Loucy (cell line): ENCODE measurements around the gene MOV10.
A peak's percentile ranks its signal among the peaks of the same experiment; 100 is the strongest.

Experiments used
- H2AFZ ChIP-seq: fragments of 200-600 bp; sonication (generic); 2 replicates; pipeline ENCODE4 v1.6.0; 2016; ENCODE audit warnings: antibody characterized with exemption, mild to moderate bottlenecking, low read length, moderate library complexity
- H3F3A ChIP-seq: fragments of 200-600 bp; 2 replicates; pipeline ENCODE4 v1.6.0; 2016; ENCODE audit warnings: antibody characterized with exemption, low read depth, mild to moderate bottlenecking
- H3K27me3 ChIP-seq: fragments of 200-600 bp; sonication (generic); 2 replicates; pipeline ENCODE4 v1.6.1; 2014; ENCODE audit warnings: low read length, mild to moderate bottlenecking; ENCODE audit not compliant: insufficient read depth, poor library complexity, severe bottlenecking
- H3K36me3 ChIP-seq: fragments of 200-600 bp; sonication (generic); 2 replicates; pipeline ENCODE4 v1.6.1; 2016; ENCODE audit warnings: low read length; ENCODE audit not compliant: insufficient read depth
- H3K4me1 ChIP-seq: fragments of 200-600 bp; sonication (generic); 2 replicates; pipeline ENCODE4 v1.5.1; 2014; ENCODE audit warnings: low read length, mild to moderate bottlenecking; ENCODE audit not compliant: insufficient read depth, poor library complexity, severe bottlenecking
- H3K4me2 ChIP-seq: fragments of 200-600 bp; sonication (generic); 2 replicates; pipeline ENCODE4 v1.6.0; 2014; ENCODE audit warnings: antibody characterized with exemption, low read length, low read depth, mild to moderate bottlenecking; ENCODE audit not compliant: poor library complexity, severe bottlenecking
- H3K4me3 ChIP-seq: fragments of 200-600 bp; sonication (generic); 2 replicates; pipeline ENCODE4 v1.5.1; 2014; ENCODE audit warnings: low read length, mild to moderate bottlenecking, mixed read lengths; ENCODE audit not compliant: poor library complexity, severe bottlenecking
- H3K79me2 ChIP-seq: fragments of 200-600 bp; sonication (generic); 2 replicates; pipeline ENCODE4 v1.6.1; 2014; ENCODE audit warnings: low read length; ENCODE audit not compliant: insufficient read depth
- H3K9ac ChIP-seq: fragments of 200-600 bp; sonication (generic); 2 replicates; pipeline ENCODE4 v1.6.0; 2014; ENCODE audit warnings: mild to moderate bottlenecking, low read depth, low read length, moderate library complexity; ENCODE audit not compliant: poor library complexity, severe bottlenecking
- H3K9me2 ChIP-seq: fragments of 200-600 bp; sonication (generic); replicated peaks from 2 replicates; pipeline ENCODE4 v1.6.1; 2016; ENCODE audit warnings: low read depth, low read length, mixed read lengths
- H3K9me3 ChIP-seq: fragments of 200-600 bp; sonication (generic); 2 replicates; pipeline ENCODE4 v1.6.1; 2014; ENCODE audit warnings: mild to moderate bottlenecking, antibody characterized with exemption, low read length, low read depth; ENCODE audit not compliant: insufficient read depth
- H4K20me1 ChIP-seq: fragments of 200-600 bp; sonication (generic); 2 replicates; pipeline ENCODE4 v1.6.0; 2014; ENCODE audit warnings: antibody characterized with exemption, low read length, mild to moderate bottlenecking; ENCODE audit not compliant: insufficient read depth, poor library complexity, severe bottlenecking
- CTCF ChIP-seq: fragments of 200-600 bp; sonication (generic); conservative IDR thresholded peaks from 2 replicates; pipeline ENCODE4 v1.5.1; 2014; ENCODE audit warnings: mild to moderate bottlenecking, antibody characterized with exemption, low read length
- EZH2phosphoT487 ChIP-seq: fragments of 200-600 bp; IDR thresholded peaks from 2 replicates; pipeline ENCODE4 v1.6.1; 2018; ENCODE audit warnings: antibody characterized with exemption, mild to moderate bottlenecking, moderate library complexity, borderline replicate concordance

Gene MOV10

GRCh38 chr1:112686835-112687234 is 12.4 kb downstream of the MOV10 start:
- Histone ChIP-seq H3F3A (no peaks in the 10 kb centered on the region), H3K9me2 (no peaks in the 10 kb centered on the region), H3K4me2 (no peak overlapping the region), H3K79me2 (peaks cover 9% of the 10 kb centered on the region; the same call in 1 of the 2 replicates), H3K9me3 (no peaks in the 10 kb centered on the region), H3K36me3 (peaks cover 19% of the 10 kb centered on the region; the same call in 1 of the 2 replicates), H3K27me3 (no peaks in the 10 kb centered on the region), H2AFZ (no peak overlapping the region), H3K4me3 (no peak overlapping the region), H3K9ac (no peak overlapping the region), H3K4me1 (no peaks in the 10 kb centered on the region), H4K20me1 (peaks cover 3% of the 10 kb centered on the region)
- TF ChIP-seq CTCF (no peak), EZH2phosphoT487 (no peak)

GRCh38 chr1:112687361-112687760 is 12.9 kb downstream of the MOV10 start:
- Histone ChIP-seq H3K4me3 (no peak overlapping the region), H3K4me1 (no peaks in the 10 kb centered on the region), H3F3A (no peaks in the 10 kb centered on the region), H3K36me3 (peaks cover 24% of the 10 kb centered on the region; the same call in 1 of the 2 replicates), H3K4me2 (no peak overlapping the region), H2AFZ (no peak overlapping the region), H3K79me2 (peaks cover 9% of the 10 kb centered on the region; the same call in 1 of the 2 replicates), H3K27me3 (no peaks in the 10 kb centered on the region), H3K9me3 (no peaks in the 10 kb centered on the region), H3K9me2 (no peaks in the 10 kb centered on the region), H4K20me1 (peaks cover 3% of the 10 kb centered on the region), H3K9ac (peak overlapping the region; percentile 12)
- TF ChIP-seq CTCF (no peak), EZH2phosphoT487 (no peak)

- Histone ChIP-seq H2AFZ (no peak overlapping the region), H3K9me3 (no peaks in the 10 kb centered on the region), H3K4me3 (no peak overlapping the region), H3F3A (no peaks in the 10 kb centered on the region), H3K27me3 (no peaks in the 10 kb centered on the region), H3K9ac (peak overlapping the region; percentile 12), H3K36me3 (peaks cover 30% of the 10 kb centered on the region; the same call in 1 of the 2 replicates), H3K9me2 (no peaks in the 10 kb centered on the region), H4K20me1 (peaks cover 3% of the 10 kb centered on the region), H3K79me2 (peaks cover 9% of the 10 kb centered on the region; the same call in 1 of the 2 replicates), H3K4me2 (no peak overlapping the region), H3K4me1 (no peaks in the 10 kb centered on the region)
- TF ChIP-seq CTCF (no peak), EZH2phosphoT487 (no peak)
Measured at GRCh38 chr1:112687785-112688496, 13.5 kb downstream of the MOV10 start.
